ENCODE data around the gene MPP2.
"Not testable (repeated sequence)": the region's sequence is repeated elsewhere in the genome, so short reads cannot be mapped to it uniquely, and the experiment has no call there.

The MPP2 gene

DNA sequence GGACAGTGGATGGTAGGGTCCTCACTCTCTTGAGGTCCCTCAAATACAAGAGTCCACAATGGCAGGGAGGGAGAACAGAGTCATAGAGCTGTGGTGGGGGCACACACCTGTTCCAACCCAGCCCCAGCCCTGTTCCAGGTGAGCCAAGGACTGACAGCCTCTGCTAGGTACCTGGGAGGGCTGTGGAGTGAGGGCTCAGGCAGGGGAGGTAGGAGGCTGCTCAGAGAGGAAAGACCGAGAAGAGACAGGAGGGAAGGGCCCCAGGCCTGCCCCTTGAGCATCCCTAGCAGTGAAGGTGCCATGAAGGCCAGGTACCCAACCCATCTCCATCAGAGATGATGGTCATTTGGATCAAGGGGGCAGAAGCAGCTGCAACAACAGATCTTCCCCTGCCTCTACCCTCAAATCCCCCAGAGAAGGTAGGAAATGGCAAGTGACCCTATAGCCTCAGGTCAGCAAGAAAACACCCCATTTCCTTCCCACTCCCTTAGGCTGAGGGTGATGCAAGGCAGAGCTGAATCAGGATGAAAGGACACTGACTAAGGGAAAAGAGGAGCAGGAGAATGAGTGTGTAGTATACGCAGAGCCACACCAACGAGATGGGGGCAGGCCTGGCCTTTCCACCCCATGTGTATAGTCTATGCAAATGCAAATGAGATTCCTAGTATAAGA, 31.7 kb downstream of the MPP2 start:
- DNase-seq (ENCODE audit: low read depth) = no peak

DNA sequence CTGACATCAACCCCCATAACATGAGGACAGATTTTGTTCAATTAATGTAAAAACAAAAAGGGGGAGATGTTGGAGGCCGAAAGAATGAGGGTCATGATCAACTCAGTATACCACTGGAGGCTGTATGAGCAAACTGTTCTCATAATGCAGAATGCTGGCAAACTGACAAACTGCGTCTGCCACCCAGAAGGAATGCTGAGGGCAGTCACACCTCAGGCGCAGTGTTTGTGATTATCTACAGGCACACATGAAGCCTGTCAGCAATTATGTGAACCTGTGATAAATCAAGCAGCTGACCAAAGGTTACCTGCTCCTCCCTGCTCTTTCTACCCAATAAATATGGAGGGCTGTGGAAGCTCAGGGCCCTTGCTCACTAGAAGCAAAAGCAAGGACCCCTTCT, 33.0 kb downstream of the MPP2 start:
- no peak for DNase-seq (ENCODE audit: low read depth)

DNA sequence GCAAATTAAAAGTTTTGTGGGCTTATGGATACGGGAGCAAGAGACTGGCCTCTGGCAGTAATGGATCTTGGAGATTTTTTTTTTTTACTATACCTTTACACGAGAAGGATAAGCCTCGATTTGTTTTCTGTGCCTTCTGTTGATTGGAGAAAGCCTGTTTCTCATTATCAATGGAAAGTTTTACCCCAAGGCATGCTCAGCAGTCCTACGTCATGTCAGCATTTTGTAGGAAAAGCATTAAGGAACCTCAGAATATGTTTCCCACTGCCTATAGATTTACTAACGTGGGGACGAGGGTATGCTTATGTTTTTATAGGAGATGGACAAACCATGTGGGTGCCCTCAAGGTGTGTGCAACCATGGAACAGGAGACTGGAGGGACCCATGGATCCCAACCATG, 33.5 kb downstream of the MPP2 start:
- DNase-seq (ENCODE audit: low read depth) = no peak

DNA sequence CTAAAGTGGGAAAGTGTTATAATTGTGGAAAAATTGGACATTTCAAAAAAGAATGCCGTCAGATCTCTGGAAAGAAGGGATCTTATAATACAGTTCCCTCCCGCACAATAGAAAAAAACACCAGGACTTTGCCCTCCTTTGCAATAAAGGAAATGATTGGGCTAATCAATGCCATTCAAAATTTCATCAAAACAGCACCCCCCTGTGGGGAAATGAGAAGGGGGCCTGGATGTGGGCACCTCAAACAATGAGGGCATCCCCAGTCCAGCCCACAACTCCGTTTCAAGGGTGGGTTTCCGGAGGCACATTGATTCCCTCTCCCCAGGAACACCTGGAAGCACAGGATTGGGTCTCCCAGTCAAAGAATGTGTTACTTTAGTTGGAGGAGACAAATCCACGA, 34.2 kb downstream of the MPP2 start:
- DNase-seq (ENCODE audit: low read depth) = no peak

DNA sequence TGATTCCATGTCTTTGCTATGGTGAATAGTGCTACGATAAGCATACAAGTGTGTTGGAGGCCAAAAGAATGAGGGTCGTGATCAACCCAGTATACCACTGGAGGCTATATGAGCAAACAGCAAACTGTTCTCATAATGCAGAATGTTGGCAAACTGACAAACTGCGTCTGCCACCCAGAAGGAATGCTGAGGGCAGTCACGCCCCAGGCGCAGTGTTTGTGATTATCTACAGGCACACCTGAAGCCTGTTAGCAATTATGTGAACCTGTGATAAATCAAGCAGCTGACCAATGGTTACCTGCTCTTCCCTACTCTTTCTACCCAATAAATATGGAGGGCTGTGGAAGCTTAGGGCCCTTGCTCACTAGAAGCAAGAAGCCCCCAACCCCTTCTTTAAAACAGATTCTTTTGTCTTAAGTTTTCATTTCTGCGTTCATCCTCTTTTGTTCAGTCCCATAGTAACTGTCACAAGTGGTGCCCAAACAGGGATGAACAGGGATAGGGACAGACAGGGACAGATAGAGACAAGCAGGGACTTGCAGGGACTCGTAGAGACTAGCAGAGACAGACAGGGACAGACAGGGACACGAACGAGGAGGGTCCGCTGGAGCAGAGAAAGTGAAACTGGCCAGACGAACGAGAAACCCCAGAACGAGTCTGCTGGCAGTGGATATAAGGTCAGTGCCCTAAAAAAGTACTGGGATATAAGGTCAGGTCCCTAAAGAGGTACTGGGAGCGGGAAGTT, 35.2 kb downstream of the MPP2 start:
- no peak for DNase-seq (ENCODE audit: low read depth)

DNA sequence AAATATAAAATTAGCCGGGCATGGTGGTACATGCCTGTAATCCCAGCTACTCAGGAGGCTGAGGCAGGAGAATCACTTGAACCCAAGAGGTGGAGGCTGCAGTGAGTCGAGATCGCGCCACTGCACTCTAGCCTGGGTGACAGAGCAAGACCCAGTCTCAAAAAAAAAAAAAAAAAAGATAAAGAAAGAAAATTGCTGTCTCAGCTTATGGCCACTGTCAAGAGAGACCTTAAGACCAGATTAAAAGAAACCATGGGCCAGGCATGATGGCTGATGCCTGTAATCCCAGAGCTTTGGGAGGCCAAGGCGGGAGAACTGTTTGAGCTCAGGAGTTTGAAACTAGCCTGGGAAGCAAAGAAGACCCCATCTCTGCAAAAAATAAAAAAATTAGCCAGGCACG, 38.3 kb downstream of the MPP2 start:
- DNase-seq (ENCODE audit: low read depth) = not testable (repeated sequence)

DNA sequence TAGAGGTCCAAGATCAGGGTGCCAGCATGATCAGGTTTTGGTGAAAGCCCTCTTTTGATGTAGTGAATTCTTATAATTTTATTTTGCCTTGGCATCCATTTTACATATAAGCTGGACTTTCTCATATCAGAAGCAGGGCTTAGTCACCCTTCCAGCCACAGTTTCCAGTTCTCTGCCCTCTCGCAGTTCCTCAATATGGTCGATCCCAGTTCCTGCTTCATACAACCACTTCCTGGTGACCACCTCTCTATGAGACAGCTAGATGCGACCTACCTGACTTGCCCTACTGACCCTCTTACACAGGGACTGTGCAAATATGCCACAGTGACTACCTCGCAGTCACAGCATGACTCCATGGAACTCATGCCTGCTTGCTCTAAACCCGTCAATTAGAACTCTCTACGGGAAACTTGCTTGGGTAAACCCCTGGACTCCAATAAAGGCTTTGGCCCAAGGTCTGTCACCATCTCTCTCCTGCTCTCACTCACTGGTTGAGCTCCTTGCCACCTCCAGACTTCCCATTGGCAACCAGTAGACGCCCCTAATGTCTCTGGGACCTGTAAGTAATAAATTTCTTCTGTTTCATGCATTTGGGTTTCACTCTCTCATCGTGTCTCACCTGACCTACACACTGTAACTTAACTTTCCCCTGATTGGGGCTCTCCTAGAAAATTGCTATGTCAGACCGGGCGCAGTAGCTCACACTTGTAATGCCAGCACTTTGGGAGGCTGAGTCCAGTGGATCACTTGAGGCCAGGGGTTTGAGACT, 38.9 kb downstream of the MPP2 start:
- DNase-seq (ENCODE audit: low read depth) = no peak

DNA sequence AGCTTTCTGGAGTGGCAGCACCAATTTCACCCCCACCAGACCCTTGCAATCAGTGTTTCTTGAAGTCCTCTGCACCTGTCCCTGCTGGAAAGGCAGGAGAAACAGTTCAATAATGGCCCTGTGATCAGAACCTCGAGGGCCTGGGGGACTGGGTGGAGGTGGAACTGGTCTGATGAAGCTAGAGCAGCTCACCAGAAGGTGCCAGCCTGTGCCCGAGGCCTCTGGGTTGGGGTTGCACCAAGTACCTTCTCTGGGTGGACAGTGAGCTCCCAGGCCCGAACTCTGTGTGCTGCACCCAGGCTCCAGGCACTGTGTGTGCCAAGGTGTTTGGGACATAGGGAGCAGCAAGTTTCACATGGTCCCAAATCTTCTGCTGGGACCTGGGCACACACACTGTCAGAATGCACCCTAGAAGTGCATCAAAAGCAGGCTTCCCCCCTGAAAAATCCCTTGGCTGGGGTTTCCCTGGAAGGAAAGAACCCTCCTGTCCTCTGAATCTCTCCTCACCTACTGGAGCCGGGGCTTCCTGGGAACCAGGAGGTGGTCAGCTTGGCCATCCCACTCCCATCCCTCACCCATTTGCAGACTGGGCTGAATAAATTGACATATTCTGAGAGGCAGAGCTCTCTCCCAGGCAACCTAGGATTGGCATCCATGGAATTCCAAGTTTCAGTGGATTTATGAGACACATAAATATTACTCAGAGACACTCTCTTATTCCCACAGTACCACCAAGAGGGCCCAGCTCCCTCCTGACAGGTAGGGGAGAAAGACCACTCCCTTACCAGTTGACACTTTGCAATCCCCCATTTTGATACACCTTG, 43.0 kb downstream of the MPP2 start:
- no peak for DNase-seq (ENCODE audit: low read depth)

DNA sequence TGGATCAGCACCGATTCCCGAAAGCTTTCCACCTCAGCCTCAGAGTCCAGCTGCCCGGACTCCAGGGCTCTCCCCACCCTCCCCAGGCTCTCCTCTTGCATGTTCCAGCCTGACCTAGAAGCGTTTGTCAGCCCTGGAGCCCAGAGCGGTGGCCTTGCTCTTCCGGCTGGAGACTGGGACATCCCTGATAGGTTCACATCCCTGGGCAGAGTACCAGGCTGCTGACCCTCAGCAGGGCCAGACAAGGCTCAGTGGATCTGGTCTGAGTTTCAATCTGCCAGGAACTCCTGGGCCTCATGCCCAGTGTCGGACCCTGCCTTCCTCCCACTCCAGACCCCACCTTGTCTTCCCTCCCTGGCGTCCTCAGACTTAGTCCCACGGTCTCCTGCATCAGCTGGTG, 45.4 kb downstream of the MPP2 start:
- DNase-seq (ENCODE audit: low read depth) = no peak

DNA sequence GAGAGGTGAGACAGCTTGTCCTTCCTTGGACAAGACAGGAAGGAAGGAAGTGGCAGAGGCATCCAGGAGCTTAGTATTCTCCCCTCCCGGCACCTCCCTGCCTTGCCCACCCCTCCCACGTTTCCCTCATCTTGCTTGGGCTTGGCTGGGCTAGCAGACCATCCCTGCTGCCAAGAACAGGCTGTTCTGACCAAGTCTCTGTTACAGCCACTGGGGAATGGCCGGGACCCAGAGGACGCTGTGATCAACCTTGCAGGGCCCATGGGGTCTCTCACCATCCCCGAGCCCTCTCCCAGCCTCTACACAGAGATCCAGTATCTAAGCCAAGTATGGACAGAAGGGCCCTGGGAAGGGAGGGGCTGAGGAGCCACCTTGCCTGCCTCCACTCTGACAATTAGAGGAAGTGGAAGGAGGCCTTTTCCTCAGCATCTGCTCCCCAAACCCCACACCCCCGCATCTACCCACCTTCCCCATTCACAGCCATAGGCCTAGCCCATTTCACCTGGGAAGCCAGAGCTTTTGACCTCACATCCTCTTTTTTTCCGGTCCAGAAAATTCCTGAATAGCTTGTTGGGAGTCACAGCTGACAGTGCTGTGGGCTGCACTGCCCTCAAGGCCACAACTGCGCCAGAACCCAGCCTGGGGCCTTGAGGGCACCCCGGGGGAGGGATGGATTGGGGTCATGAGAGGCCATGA, 46.3 kb downstream of the MPP2 start:
- DNase-seq (ENCODE audit: low read depth) = no peak

DNA sequence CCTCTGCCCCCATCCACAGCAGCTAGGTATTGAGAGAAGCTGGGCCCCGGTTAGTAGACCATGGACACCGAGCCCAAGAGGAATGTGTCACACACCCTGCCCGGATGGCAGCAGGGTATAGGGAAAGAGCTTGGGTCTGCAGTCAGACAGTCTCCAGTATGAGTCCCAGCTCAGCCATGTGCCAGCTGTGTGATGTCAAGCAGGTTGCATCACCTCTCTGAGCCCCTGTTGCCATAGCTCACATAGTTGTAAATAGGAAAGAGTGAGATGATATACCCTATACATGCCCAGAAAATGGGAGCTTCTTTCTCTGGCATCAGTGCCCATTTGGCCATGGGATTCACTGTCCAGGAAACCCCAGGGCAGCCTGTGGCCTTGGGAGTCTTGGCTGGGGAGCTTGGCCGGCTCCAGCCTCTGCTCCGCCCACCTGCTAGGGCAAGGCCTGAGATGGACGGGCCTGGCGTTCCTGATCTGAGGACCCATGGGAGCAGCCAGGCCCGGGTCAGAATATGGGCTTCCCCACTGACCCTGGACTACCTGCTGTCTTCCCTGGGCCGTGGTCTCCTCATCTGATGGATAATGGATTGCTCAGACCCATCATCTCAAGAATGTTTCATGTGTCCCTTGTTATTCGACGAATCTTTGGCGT, 47.1 kb downstream of the MPP2 start:
- peak; percentile 20 for DNase-seq (ENCODE audit: low read depth)

DNA sequence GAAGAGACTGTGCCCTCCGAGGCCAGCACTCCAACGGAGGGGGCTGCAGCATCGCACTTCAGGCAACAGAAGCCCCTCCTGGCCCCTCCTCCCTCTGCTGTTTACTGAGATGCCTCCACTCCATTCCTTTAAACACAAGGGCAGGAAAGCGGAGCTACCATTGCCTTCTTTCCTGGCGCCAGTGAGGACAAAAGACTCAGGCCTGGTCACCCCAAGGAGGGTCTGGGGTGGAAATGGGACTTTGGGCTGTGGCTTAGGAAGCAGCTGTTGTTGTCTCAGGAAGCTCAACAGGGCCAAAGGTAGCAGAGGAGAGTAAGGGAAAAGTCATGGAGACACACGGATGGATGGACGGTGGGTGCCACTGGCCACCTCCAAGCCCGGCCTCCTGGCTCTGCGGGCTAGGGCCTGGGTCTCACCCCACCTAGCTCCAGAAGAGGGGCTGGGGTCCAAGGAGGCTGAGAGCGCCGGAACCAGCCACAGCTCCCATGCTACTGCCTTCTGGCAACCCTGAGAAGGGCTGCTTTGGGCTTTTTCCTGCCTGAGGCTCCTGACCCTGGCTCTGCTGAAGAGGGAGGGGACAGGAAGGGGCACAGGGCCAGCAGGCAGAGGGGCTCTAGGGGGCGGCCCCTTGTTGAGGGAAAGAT, 49.3 kb downstream of the MPP2 start:
- DNase-seq (ENCODE audit: low read depth) = no peak

DNA sequence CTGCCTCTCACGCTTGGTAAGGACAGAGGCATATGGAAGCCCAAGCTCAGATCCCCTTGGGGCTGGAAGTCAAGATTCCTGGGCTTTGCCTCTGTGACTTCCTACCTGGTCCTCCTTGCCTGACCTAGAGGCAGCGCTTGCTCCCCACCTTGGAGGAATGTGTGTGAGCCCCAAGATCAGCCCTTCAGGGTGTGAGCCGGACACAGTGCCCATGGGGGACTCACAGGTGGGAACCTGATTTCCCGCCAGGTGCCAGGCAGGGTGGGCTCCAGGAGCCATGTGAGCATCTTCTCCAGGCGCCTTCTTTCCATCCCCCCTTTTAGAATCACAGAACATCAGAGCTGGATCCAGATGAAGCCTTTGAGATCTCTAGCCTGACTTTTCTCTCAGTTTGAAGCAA, 50.2 kb downstream of the MPP2 start:
- DNase-seq (ENCODE audit: low read depth) = no peak

DNA sequence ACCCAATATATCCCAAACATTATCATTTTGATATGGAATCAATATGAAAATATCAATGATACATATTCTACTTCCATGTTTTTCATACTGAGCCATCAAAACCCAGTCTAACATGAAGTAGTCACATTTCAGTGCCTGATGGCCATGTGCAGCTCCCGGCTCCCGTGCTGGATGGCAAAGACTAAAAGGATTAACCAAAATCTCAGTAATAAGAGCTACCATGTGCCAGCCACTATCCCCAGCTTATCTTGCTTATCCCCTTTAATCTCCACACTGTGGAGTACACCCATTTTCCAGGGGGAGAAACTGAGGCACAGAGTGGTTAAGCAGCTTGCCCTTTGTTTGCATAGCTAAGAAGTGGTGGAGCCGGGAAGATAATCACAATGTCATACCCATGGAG, 51.2 kb downstream of the MPP2 start:
- DNase-seq (ENCODE audit: low read depth) = no peak

DNA sequence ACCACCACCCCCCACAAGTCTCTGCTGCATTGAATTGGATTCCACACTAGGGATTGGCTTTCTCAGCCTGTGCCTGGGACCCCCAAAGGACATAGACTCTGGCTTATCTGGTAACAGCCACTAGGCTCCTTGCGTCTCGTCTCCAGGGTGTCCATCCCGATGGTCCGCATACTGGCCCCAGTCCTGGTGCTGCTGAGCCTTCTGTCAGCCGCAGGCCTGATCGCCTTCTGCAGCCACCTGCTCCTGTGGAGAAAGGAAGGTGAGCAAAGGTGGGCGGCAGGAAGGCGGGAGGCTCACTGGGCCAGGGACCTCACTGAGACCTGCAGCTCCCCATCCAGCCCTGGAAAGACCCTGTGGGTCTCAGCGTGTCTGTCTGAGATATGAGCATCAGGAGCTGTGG, 52.3 kb downstream of the MPP2 start:
- DNase-seq (ENCODE audit: low read depth) = no peak

DNA sequence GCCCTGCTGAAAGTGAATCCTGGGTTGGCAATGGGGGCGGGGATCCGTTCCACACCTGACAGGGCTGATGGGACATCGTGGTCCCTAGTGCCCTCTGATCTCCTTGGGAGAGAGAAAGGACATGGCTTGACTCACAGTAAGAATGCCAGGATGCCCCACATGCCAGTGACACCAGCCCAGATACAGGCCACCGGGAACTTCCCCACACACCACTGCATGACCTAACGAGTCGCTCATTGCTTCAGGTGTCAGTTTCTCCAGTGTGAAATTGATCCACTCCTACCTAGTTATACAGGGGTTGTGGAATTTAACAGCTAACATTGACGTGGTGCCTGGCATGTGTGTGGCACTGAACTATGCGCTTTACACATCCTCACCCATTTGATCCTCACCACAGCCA, 52.8 kb downstream of the MPP2 start:
- no peak for DNase-seq (ENCODE audit: low read depth)

DNA sequence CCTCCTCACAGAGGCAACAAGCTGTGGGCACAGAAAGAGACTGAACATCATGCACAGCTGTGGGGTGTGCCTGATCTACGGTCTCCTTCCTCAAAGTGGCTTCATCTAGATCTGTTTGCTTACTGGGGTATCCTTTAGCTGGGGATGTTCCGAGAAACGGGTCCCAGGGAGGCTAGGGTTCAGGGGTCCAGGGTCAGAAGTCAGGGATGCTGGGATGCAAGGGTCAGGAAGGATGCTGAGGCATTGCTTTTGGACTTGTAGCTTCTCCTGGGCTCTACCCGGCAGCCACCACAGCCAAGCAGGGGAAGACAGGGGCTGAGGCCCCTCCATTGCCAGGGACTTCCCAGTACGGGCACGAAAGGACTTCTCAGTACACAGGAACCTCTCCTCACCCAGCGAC, 53.8 kb downstream of the MPP2 start:
- DNase-seq (ENCODE audit: low read depth) = no peak

DNA sequence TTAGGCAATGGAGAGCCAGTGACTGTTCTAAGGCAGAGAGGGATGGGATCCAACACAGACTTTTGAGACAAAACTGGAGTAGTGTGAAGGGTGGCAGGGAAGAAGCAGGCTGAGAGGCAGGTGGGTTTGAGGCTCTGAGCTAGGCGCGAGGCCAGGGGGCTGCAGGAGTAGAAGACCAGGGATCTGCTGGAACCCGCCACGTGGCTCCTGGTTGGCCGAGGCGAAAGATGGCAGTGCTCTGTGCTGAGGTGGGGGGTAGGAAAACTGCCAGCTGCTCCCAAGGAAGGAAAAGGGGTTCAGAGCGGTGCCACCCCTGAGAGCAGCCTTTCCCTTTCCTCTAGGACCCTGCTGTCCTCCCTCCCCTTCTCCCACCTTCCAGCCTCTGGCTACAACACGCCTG, 54.8 kb downstream of the MPP2 start:
- DNase-seq (ENCODE audit: low read depth) = no peak

DNA sequence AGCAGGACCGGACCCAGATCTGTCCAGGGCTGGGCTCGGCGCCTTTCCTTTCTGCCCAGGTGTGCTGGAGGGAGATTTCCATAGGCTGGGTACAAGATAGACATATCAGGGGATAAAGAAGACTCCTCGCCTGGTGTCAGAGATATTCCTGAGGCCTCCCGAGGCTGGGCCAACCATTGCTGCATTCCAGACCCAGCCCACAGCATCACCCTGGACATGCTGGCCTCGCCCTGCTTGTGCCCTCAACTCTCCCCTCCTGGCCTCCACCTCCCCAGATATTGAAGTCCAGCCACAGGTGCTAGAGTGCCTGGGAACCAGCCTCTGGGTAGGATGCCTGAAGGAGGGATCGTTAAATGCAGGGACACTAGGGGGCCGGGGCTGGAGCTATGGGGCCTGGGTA, 58.2 kb downstream of the MPP2 start:
- no peak for DNase-seq (ENCODE audit: low read depth)

DNA sequence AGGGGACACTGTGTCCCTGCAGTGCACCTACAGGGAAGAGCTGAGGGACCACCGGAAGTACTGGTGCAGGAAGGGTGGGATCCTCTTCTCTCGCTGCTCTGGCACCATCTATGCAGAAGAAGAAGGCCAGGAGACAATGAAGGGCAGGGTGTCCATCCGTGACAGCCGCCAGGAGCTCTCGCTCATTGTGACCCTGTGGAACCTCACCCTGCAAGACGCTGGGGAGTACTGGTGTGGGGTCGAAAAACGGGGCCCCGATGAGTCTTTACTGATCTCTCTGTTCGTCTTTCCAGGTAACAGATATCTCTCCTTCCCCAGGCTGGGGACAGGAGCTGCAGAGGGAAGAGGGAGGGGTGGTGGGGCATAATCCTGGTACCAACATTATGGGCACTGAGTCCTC, 58.7 kb downstream of the MPP2 start:
- no peak for DNase-seq (ENCODE audit: low read depth)

DNA sequence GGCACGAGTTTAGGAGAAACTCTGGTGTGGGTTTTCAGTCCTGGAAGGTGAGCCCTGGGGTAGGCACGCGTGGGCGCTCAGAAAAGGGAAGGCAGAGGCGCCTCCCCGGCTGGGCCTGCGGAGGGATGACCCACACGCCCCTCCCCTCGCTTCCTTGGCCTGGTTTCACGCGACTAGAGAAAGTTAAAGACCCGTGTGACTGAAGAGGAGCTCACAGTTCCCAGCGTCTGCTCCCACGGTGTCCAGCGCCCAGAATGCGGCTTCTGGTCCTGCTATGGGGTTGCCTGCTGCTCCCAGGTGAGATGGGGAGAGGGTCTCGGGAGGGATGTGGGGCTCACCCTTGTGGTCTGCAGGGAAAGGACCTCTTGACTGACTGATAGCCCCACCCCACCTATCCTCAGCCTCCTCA, 60.4 kb downstream of the MPP2 start, which contains the start of gene CD300LG:
CD300LG (plus strand) TSS at position 214 of the 409 bp plus-strand sequence; CDS start at position 255, 41 bp downstream.
- DNase-seq (ENCODE audit: low read depth) = no peak
